Neural progenitor cell (in vitro differentiated cells): ENCODE results near the gene METTL3. TPM values are rescaled to one million over a fixed set of nuclear protein-coding genes. Genes with fewer than 3 reads are reported as not detected.

Experiments used
- DNase-seq: peaks from one replicate; pipeline ENCODE4 v3.0.0-alpha.2; 2016; ENCODE audit warnings: low spot score
- H2AFZ ChIP-seq: fragments of 200-600 bp; sonication (generic); replicated peaks from 2 replicates; pipeline ENCODE4 v1.6.1; 2016; ENCODE audit warnings: antibody characterized with exemption
- H3F3A ChIP-seq: fragments of 200-600 bp; sonication (generic); 2 replicates; pipeline ENCODE4 v1.6.1; 2016; ENCODE audit warnings: antibody characterized with exemption, low read depth
- H3K27ac ChIP-seq: fragments of 200-600 bp; sonication (generic); 2 replicates; pipeline ENCODE4 v1.5.1; 2016; ENCODE audit warnings: mild to moderate bottlenecking
- H3K27me3 ChIP-seq: fragments of 200-600 bp; sonication (generic); 2 replicates; pipeline ENCODE4 v1.6.1; 2016; ENCODE audit warnings: mild to moderate bottlenecking, moderate library complexity
- H3K36me3 ChIP-seq: fragments of 200-600 bp; sonication (generic); 2 replicates; pipeline ENCODE4 v1.5.1; 2016
- H3K4me1 ChIP-seq: fragments of 200-600 bp; sonication (generic); 2 replicates; pipeline ENCODE4 v1.6.1; 2016; ENCODE audit warnings: mixed run types
- H3K4me2 ChIP-seq: fragments of 200-600 bp; sonication (generic); 2 replicates; pipeline ENCODE4 v1.6.1; 2016
- H3K4me3 ChIP-seq: fragments of 200-600 bp; sonication (generic); 2 replicates; pipeline ENCODE4 v1.5.1; 2016
- H3K79me2 ChIP-seq: fragments of 200-600 bp; sonication (generic); 2 replicates; pipeline ENCODE4 v1.6.1; 2016; ENCODE audit warnings: low read depth
- H3K9ac ChIP-seq: fragments of 200-600 bp; sonication (generic); 2 replicates; pipeline ENCODE4 v1.6.1; 2016
- H3K9me3 ChIP-seq: fragments of 200-600 bp; sonication (generic); 2 replicates; pipeline ENCODE4 v1.5.1; 2016; ENCODE audit warnings: low read depth
- H4K20me1 ChIP-seq: fragments of 200-600 bp; sonication (generic); 2 replicates; pipeline ENCODE4 v1.6.1; 2016; ENCODE audit warnings: low read depth
- H3K27ac Mint-ChIP-seq: 3 replicates; pipeline ENCODE4 v1.8.0; 2021; ENCODE audit warnings: mixed read lengths
- H3K27me3 Mint-ChIP-seq: 2 replicates; pipeline ENCODE4 v1.8.0; 2022; ENCODE audit warnings: low read depth, mild to moderate bottlenecking, inconsistent platforms, moderate library complexity, mixed read lengths; ENCODE audit not compliant: insufficient read depth
- H3K36me3 Mint-ChIP-seq: 3 replicates; pipeline ENCODE4 v1.8.0; 2021; ENCODE audit warnings: mixed read lengths
- H3K4me1 Mint-ChIP-seq: 3 replicates; pipeline ENCODE4 v1.8.0; 2021; ENCODE audit warnings: mixed read lengths
- H3K4me3 Mint-ChIP-seq: 3 replicates; pipeline ENCODE4 v1.8.0; 2021; ENCODE audit warnings: mild to moderate bottlenecking, moderate library complexity, mixed read lengths
- H3K9me3 Mint-ChIP-seq: 3 replicates; pipeline ENCODE4 v1.8.0; 2020; ENCODE audit warnings: mixed read lengths
- CTCF ChIP-seq: fragments of 200-600 bp; sonication (generic); IDR thresholded peaks from 2 replicates; pipeline ENCODE4 v1.5.1; 2017; ENCODE audit warnings: antibody characterized with exemption, mild to moderate bottlenecking
- EZH2 ChIP-seq: fragments of 200-600 bp; sonication (generic); IDR thresholded peaks from 2 replicates; pipeline ENCODE4 v1.6.1; 2017; ENCODE audit warnings: antibody characterized with exemption, mild to moderate bottlenecking, moderate library complexity
- EZH2phosphoT487 ChIP-seq: fragments of 200-600 bp; sonication (generic); IDR thresholded peaks from 2 replicates; pipeline ENCODE4 v1.6.1; 2017; ENCODE audit warnings: antibody characterized with exemption
- total RNA-seq: library from RNA; depleted of rRNA; stranded (reverse); fragments of >200 nt; gene quantifications from 2 replicates; pipeline ENCODE4 v1.2.3, GENCODE V29; 2015; ENCODE audit warnings: low replicate concordance

METTL3 gene
- total RNA-seq, 1 donor from 2014 or later, result 99.5 TPM

DNA sequence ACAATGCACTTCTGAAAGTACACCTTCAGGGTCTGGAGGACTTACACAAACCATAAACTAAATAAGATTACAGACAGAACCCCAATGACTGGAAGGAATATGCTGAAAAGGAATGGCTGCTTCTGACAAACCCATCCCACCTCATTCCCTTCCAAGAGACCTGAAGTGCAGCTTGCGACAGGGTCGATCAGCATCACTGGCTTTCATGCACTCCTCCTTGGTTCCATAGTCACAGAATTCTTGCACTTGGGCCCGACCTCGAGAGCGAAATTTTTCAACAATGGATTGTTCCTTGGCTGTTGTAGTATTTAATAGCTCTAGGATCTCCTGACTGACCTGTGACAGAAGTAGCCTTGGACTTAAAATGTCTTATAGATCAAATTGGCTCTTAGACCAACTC lies 9.6 kb downstream of the METTL3 start:
- H3K9me3 Mint-ChIP-seq, result no peaks in the 10 kb centered on the region
- peaks cover 6% of the 10 kb centered on the region for H3K4me1 ChIP-seq
- peaks cover 54% of the 10 kb centered on the region for H3F3A ChIP-seq
- H3K4me2 ChIP-seq, result no peak overlapping the region
- peaks cover 2% of the 10 kb centered on the region for H3K27me3 Mint-ChIP-seq
- peaks cover 18% of the 10 kb centered on the region for H3K36me3 ChIP-seq
- no peak overlapping the region for H3K4me3 ChIP-seq
- TF ChIP-seq EZH2phosphoT487, result no peak
- H2AFZ ChIP-seq, result no peak overlapping the region
- peaks cover 38% of the 10 kb centered on the region for H3K36me3 Mint-ChIP-seq
- H3K27ac Mint-ChIP-seq, result no peak overlapping the region
- no peak overlapping the region for H3K27ac ChIP-seq
- DNase-seq, result no peak
- no peak overlapping the region for H3K9ac ChIP-seq
- peaks cover 54% of the 10 kb centered on the region for H3K79me2 ChIP-seq
- peaks cover 8% of the 10 kb centered on the region for H3K4me1 Mint-ChIP-seq
- H3K4me3 Mint-ChIP-seq, result no peak overlapping the region
- H3K9me3 ChIP-seq, result no peaks in the 10 kb centered on the region
- H3K27me3 ChIP-seq, result no peaks in the 10 kb centered on the region
- no peaks in the 10 kb centered on the region for H4K20me1 ChIP-seq

DNA sequence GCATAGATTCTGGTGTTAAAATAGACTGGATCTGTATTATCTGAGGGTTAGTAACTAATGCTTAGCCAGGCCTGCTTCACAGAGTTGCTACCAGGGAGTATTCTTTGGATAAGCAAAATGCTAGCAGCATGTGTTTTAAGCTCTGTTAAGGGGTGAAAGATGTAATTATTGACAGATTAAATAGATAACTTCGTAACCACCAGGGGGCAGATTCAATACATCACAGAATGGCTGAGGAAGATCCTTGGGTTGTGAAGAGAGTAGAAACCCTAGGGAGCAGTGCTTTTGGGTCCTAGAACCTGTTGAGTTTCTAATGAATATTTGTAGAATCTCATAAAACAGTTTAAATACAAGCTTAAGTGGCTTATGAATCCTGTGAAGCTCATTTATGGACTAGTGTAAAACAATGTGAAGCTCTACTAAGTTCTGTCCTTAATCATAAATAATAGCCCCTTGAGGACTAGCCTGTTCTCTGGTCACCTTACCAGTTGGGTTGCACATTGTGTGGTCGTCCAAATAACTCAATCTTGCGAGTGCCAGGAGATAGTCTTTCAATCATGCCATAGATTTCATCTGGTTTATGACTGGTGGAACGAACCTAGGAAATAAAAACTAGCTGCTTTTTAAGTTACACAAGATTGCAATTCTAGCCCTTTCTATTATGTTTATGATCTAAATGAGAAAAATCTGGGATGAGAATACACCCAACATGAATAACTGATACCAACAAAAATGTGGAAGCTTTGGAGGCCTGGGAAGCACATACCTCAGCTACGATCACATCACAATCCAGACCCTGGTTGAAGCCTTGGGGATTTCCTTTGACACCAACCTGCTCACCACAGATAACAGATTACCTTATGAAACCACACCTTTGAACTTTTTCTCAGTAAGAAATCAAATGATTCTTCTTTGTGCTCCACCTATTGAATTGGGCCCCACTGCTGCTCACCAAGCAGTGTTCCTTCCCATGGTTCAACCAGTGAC lies 12.3 kb downstream of the METTL3 start:
- Mint-ChIP-seq H3K27ac (peak overlapping the region; percentile 39), H3K27me3 (peaks cover 3% of the 10 kb centered on the region), H3K36me3 (peaks cover 52% of the 10 kb centered on the region)

DNA sequence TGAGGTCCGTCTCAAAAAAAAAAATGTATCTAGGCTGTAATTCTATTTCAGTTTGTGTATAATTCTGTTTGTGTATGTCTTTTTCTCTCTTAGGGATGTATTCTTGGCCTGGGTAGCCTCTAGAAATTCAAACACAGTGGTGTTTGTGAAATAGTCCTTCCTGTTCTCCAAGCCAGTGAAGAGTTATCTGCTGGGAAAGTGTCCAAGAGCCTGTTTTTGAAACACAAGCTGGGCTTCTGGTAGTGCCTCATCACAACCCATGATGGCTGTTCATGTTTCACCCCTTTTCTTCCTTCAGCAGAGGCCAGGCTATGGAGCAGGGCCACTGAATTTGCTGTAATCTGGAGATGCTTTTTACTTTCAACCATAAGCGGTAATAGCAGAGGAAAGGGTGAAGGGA lies 14.7 kb downstream of the METTL3 start:
- no peaks in the 10 kb centered on the region for H3K27me3 ChIP-seq
- Mint-ChIP-seq H3K27ac (no peak overlapping the region), H3K27me3 (peaks cover 3% of the 10 kb centered on the region), H3K9me3 (no peaks in the 10 kb centered on the region), H3K36me3 (peaks cover 49% of the 10 kb centered on the region), H3K4me3 (no peak overlapping the region), H3K4me1 (peaks cover 8% of the 10 kb centered on the region)
- H2AFZ ChIP-seq, result no peak overlapping the region
- TF ChIP-seq EZH2phosphoT487 (no peak), CTCF (no peak), EZH2 (no peak)
- no peak overlapping the region for H3K27ac ChIP-seq
- DNase-seq, result no peak
- H3K9me3 ChIP-seq, result no peaks in the 10 kb centered on the region
- H3K4me1 ChIP-seq, result peaks cover 6% of the 10 kb centered on the region
- H4K20me1 ChIP-seq, result no peaks in the 10 kb centered on the region
- H3K9ac ChIP-seq, result no peak overlapping the region
- H3K79me2 ChIP-seq, result peaks cover 6% of the 10 kb centered on the region
- H3K4me2 ChIP-seq, result no peak overlapping the region
- H3K4me3 ChIP-seq, result no peak overlapping the region
- H3K36me3 ChIP-seq, result peaks cover 25% of the 10 kb centered on the region
- H3F3A ChIP-seq, result peaks cover 42% of the 10 kb centered on the region

More for the DNA sequence above, 12.3 kb downstream of the METTL3 start:
- Histone ChIP-seq H3K4me2 (no peak overlapping the region), H3K4me3 (no peak overlapping the region), H3K9ac (no peak overlapping the region), H3K79me2 (peaks cover 27% of the 10 kb centered on the region), H3K9me3 (no peaks in the 10 kb centered on the region), H3K27ac (peak overlapping the region; percentile 67), H4K20me1 (no peaks in the 10 kb centered on the region), H3F3A (peaks cover 54% of the 10 kb centered on the region), H3K36me3 (peaks cover 25% of the 10 kb centered on the region), H2AFZ (no peak overlapping the region), H3K4me1 (peaks cover 6% of the 10 kb centered on the region), H3K27me3 (no peaks in the 10 kb centered on the region)
- Mint-ChIP-seq H3K4me1 (peaks cover 8% of the 10 kb centered on the region), H3K4me3 (no peak overlapping the region), H3K9me3 (no peaks in the 10 kb centered on the region)
- peak; percentile 72 for TF ChIP-seq CTCF
- TF ChIP-seq EZH2phosphoT487, result no peak
- DNase-seq, result peak; percentile 85
